Stimulated activated CD8-positive, alpha-beta memory T cell treated with anti-CD3 and anti-CD28 coated beads, Interleukin-7, amount 100 ng/mL, for 4 hours (primary cell): Measurements from ENCODE around the gene TIMP1.
A peak's percentile ranks its signal among the peaks of the same experiment; 100 is the strongest.

Experiments used
- DNase-seq, 2 donors: peaks; one replicate each; pipeline ENCODE4 v3.0.0-alpha.2; 2020; ENCODE audit warnings: low read depth in 2 of 2

TIMP1 gene

GRCh38 chrX:47581731-47582647 lies at the start of gene TIMP1:
Gene TIMP1 (plus strand): TSS chrX:47582436. CDS start chrX:47583416, 980 bp downstream.
- DNase-seq = peak; percentile 80 to 81

GRCh38 chrX:47539860-47540259 lies 42.4 kb upstream of the TIMP1 start:
- DNase-seq = no peak

GRCh38 chrX:47540754-47541538 lies 41.3 kb upstream of the TIMP1 start:
- DNase-seq = no peak

- DNase-seq = no peak
These were observed 38.7 kb upstream of the TIMP1 start for GRCh38 chrX:47543496-47543895.

- DNase-seq = peak; percentile 74
These were observed 26.1 kb upstream of the TIMP1 start for GRCh38 chrX:47556045-47556623.

- no peak for DNase-seq
These were observed 23.8 kb upstream of the TIMP1 start for GRCh38 chrX:47558436-47558835.

- no peak for DNase-seq
These were observed 21.9 kb upstream of the TIMP1 start for GRCh38 chrX:47560179-47560933.

- DNase-seq = peak; percentile 91 to 96
These were observed 21.1 kb upstream of the TIMP1 start, which contains the start of gene ARAF for GRCh38 chrX:47560934-47561658. Gene ARAF (plus strand): TSS chrX:47561205. CDS start chrX:47562968, 1,763 bp downstream.

- no peak for DNase-seq
These were observed 20.5 kb upstream of the TIMP1 start for GRCh38 chrX:47561659-47562151.

- no peak for DNase-seq
These were observed 19.5 kb upstream of the TIMP1 start for GRCh38 chrX:47562615-47563243.

GRCh38 chrX:47563801-47564315 lies 18.4 kb upstream of the TIMP1 start:
- no peak for DNase-seq

- no peak for DNase-seq
These were observed 17.7 kb upstream of the TIMP1 start for GRCh38 chrX:47564438-47565085.

GRCh38 chrX:47566841-47567240 lies 15.4 kb upstream of the TIMP1 start:
- no peak for DNase-seq

GRCh38 chrX:47568656-47569295 lies 13.5 kb upstream of the TIMP1 start:
- no peak for DNase-seq

- DNase-seq = no peak
These were observed 11.4 kb upstream of the TIMP1 start for GRCh38 chrX:47570794-47571193.

- DNase-seq = no peak
These were observed 11.0 kb upstream of the TIMP1 start for GRCh38 chrX:47571215-47571614.

- no peak for DNase-seq
These were observed 10.3 kb upstream of the TIMP1 start for GRCh38 chrX:47571896-47572295.

- no peak for DNase-seq
These were observed 9.4 kb upstream of the TIMP1 start for GRCh38 chrX:47572773-47573340.
